Lung (tissue), 12 donors: Measurements from ENCODE around the gene MOB3B. TPM values are rescaled to one million over a fixed set of nuclear protein-coding genes. Genes with fewer than 3 reads are reported as not detected.

ENCODE experiments used
- ATAC-seq: fragments of 200-7000 bp; cut with Tn5 transposase; one replicate; pipeline ENCODE4 v1.9.1; 2020; ENCODE audit warnings: moderate number of reproducible peaks; ENCODE audit not compliant: insufficient read depth, low FRiP score
- DNase-seq, 3 donors: peaks; one replicate each; pipeline ENCODE4 v3.0.0-alpha.2; 2013 to 2017
- H3K27ac ChIP-seq, 2 donors: one replicate each; pipeline ENCODE4 v1.5.1; 2013; ENCODE audit warnings: mild to moderate bottlenecking in 2 of 2, moderate library complexity in 2 of 2, control low read depth in 1 of 2, inconsistent platforms in 1 of 2, low read depth in 1 of 2, low read length in 1 of 2
- H3K27me3 ChIP-seq, 3 donors: one replicate each; pipeline ENCODE4 v1.5.1; 2013; ENCODE audit warnings: low read length in 2 of 3; ENCODE audit not compliant: control insufficient read depth in 3 of 3, insufficient read depth in 3 of 3
- H3K36me3 ChIP-seq, 4 donors: one replicate each; pipeline ENCODE4 v1.5.1; 2013; ENCODE audit warnings: low read length in 4 of 4, mild to moderate bottlenecking in 1 of 4, moderate library complexity in 1 of 4; ENCODE audit not compliant: control insufficient read depth in 4 of 4, insufficient read depth in 4 of 4
- H3K4me1 ChIP-seq, 5 donors: one replicate each; pipeline ENCODE4 v1.5.1; 2013; ENCODE audit warnings: low read length in 5 of 5, mild to moderate bottlenecking in 2 of 5, moderate library complexity in 1 of 5; ENCODE audit not compliant: control insufficient read depth in 5 of 5, insufficient read depth in 5 of 5
- H3K4me3 ChIP-seq: one replicate; pipeline ENCODE4 v1.5.1; 2013; ENCODE audit warnings: mild to moderate bottlenecking, control low read depth, moderate library complexity
- H3K9ac ChIP-seq, 2 donors: one replicate each; pipeline ENCODE4 v1.5.1; 2013; ENCODE audit warnings: low read length in 2 of 2, control low read depth in 1 of 2; ENCODE audit not compliant: insufficient read depth in 1 of 2
- H3K9me3 ChIP-seq, 4 donors: one replicate each; pipeline ENCODE4 v1.5.1; 2013; ENCODE audit warnings: low read length in 3 of 4, mild to moderate bottlenecking in 1 of 4, moderate library complexity in 1 of 4; ENCODE audit not compliant: control insufficient read depth in 4 of 4, insufficient read depth in 3 of 4
- CTCF ChIP-seq: IDR thresholded peaks from 2 replicates; pipeline ENCODE4 v1.5.1; 2012; ENCODE audit warnings: mild to moderate bottlenecking; ENCODE audit errors: control extremely low read depth, extremely low read depth
- WGBS, 2 donors: extraction: QIAGEN DNeasy Blood & Tissue Kit; methylation state at CpG; one replicate each; pipeline ENCODE4 v1.1.7; 2013; 5-methylcytosine and 5-hydroxymethylcytosine counted together
- polyA plus RNA-seq, 2 donors: library from polyadenylated mRNA; stranded (reverse); fragments of 200-250 nt; gene quantifications; one replicate each; pipeline ENCODE4 v1.2.1, GENCODE V29; 2013
- total RNA-seq, 2 donors: library from RNA; depleted of rRNA in 1 of 2; stranded (reverse); fragments of >200 nt in 1 of 2; gene quantifications; one replicate each; pipeline ENCODE4 v1.2.1, GENCODE V29; 2014 to 2021
- donor health status: control.
- donor health status: control.
- donor health status: Bipolar disorder and iron deficiency.
- donor health status: healthy.
- donor health status: DM: yes; HTN: yes; CAD: no.

The MOB3B gene
- total and polyA plus RNA-seq, 4 donors, result 1.6 to 12.9 (median 6.4) TPM

- TF ChIP-seq CTCF, result no peak
- Histone ChIP-seq H3K9ac (no peak overlapping the region), H3K9me3 (no peaks in the 10 kb centered on the region)
These were observed 10.8 kb downstream of the MOB3B start for GRCh38 chr9:27518809-27519208.

GRCh38 chr9:27518006-27518405 is 11.6 kb downstream of the MOB3B start:
- H3K27ac ChIP-seq, result no peak overlapping the region
- peaks cover 0 to 9% (median 3%) of the 10 kb centered on the region in 5 donors for H3K4me1 ChIP-seq
- H3K9ac ChIP-seq, result no peak overlapping the region
- no peak for ATAC-seq
- no peak for DNase-seq
- 89 to 94% methylated on average over 2 of the region's 2 CpGs for WGBS, 2 donors
- TF ChIP-seq CTCF, result no peak
- no peaks in the 10 kb centered on the region for H3K27me3 ChIP-seq
- no peaks in the 10 kb centered on the region for H3K36me3 ChIP-seq
- no peaks in the 10 kb centered on the region for H3K9me3 ChIP-seq
- H3K4me3 ChIP-seq, result no peak overlapping the region

More at GRCh38 chr9:27518809-27519208, 10.8 kb downstream of the MOB3B start:
- no peak overlapping the region for H3K4me3 ChIP-seq
- no peak for DNase-seq
- WGBS, 2 donors, result 93 to 97% methylated on average over 4 of the region's 4 CpGs
- H3K27ac ChIP-seq, result no peak overlapping the region
- ATAC-seq, result no peak
- H3K36me3 ChIP-seq, result no peaks in the 10 kb centered on the region
- peaks cover 0 to 9% (median 3%) of the 10 kb centered on the region in 5 donors for H3K4me1 ChIP-seq
- no peaks in the 10 kb centered on the region for H3K27me3 ChIP-seq

DNA sequence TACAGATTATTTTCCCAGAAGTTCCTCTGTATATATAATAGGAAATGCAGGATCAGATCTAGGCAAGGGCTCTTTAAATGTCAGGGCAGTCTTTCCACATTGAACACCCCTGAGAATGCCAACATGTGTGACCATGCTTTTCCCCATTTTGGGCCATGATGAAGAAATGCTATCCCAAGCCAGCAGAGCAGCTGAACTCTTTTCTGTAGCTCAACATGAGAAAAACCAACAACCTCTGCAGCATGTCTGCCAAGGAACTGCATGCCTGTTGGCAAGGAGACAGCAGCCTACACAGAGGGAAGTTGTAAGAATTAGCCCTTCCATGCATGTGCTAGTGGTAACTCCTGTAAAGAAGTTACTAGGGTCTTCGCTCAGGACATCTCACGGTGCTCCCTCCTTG is 15.1 kb downstream of the MOB3B start:
- Histone ChIP-seq H3K9ac (no peak overlapping the region), H3K4me3 (no peak overlapping the region), H3K27me3 (no peaks in the 10 kb centered on the region), H3K36me3 (no peaks in the 10 kb centered on the region), H3K9me3 (no peaks in the 10 kb centered on the region), H3K4me1 (peaks cover 0 to 9% (median 3%) of the 10 kb centered on the region in 5 donors), H3K27ac (no peak overlapping the region)
- WGBS, 2 donors, result 86 to 93% methylated on average over 2 of the region's 2 CpGs
- peak; percentile 77 to 91 (median 86) for DNase-seq
- TF ChIP-seq CTCF, result no peak
- no peak for ATAC-seq

DNA sequence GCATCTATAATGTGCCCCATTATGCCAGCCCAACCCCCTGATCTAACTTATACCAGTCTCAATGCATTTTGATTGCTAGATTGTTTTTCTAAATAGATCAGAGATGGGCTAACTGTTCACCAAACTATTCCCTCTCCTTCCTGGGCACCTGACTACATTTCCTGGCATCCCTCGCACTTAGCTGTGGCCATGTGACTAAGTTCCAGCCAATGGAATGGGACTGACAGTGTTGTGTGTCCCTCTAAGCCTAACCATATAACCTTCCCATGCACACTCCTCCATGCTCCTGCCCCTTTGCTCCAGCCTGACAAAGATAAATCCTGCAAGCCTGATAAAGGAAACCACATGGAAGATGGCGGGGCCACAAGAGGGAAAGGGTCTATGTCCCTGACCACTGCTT is 17.8 kb downstream of the MOB3B start:
- H3K27ac ChIP-seq, result no peak overlapping the region

More for the DNA sequence above, 17.8 kb downstream of the MOB3B start:
- H3K9ac ChIP-seq, result no peak overlapping the region
- H3K4me3 ChIP-seq, result no peak overlapping the region
- DNase-seq (no peak), ATAC-seq (no peak)
- WGBS, 2 donors, result 87 to 88% methylated on average over 2 of the region's 2 CpGs
- no peaks in the 10 kb centered on the region for H3K9me3 ChIP-seq
- TF ChIP-seq CTCF, result no peak
- peaks cover 0 to 9% (median 3%) of the 10 kb centered on the region in 5 donors for H3K4me1 ChIP-seq
- no peaks in the 10 kb centered on the region for H3K36me3 ChIP-seq
- H3K27me3 ChIP-seq, result no peaks in the 10 kb centered on the region
